Measurements from ENCODE around the gene PUS3. TPM values are rescaled to one million over a fixed set of nuclear protein-coding genes. Genes with fewer than 3 reads are reported as not detected.

Gene PUS3
- total RNA-seq, 1 experiment from 2014 or later: 11.9 TPM

DNA sequence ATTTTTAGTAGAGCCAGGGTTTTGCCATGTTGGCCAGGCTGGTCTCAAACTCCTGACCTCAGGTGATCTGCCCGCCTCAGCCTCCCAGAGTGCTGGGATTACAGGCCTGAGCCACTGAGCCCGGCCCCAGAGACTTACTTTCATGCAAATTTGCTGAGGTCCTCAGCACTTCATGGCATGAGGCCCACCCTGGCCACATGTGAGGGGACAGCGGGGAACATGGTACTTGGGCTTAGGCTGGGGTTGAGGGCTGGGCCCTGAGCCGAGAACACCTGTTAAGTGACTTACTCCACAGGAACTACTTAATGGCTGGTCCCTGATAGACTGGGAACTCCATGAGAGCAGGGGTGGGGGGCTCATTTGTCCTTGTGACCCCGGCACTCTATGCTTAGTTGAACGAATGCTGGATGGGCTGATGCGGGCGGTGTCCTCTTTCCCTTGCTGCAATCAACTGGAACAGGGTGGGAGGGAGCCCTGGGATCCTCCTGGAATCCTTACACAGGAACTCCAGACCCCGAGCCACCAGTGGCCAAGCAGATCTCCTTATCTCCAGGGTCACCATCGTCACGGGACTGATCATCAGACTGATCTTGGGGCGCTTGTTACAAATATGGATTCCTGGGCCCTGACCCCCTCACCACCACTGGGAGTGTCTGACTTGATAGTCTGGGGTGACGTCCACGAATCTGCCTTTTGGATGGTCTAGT, 43.9 kb upstream of the PUS3 start (continued):
- TF ChIP-seq REST (IDR thresholded peaks at IDR 0.05; ENCODE audit: low read depth) (no peak), ELF1 (IDR thresholded peaks at IDR 0.05; ENCODE audit: borderline replicate concordance, low read depth) (no peak), TCF7L2 (IDR thresholded peaks at IDR 0.05; ENCODE audit: borderline replicate concordance, extremely low read depth, insufficient read depth, insufficient read length) (no peak)

GRCh38 chr11:125945797-125946520, 43.0 kb upstream of the PUS3 start, which contains the start of gene VSIG10L2:
Gene VSIG10L2 (plus strand): TSS chr11:125946044. CDS start chr11:125946056, 12 bp downstream.
- Histone ChIP-seq H4K20me1 (ENCODE audit: insufficient read depth) (no peaks in the 10 kb centered on the region), H3K9me2 (ENCODE audit: insufficient read depth) (no peaks in the 10 kb centered on the region), H2AFZ (ENCODE audit: low read depth, low read length, poor library complexity, severe bottlenecking) (no peak within 1 kb of the TSS), H3K27ac (ENCODE audit: low read depth, low read length) (no peak within 1 kb of the TSS), H3K9ac (ENCODE audit: low read length) (no peak within 1 kb of the TSS), H3K27me3 (ENCODE audit: insufficient read depth, low read length) (no peaks in the 10 kb centered on the region), H3K36me3 (ENCODE audit: control insufficient read depth in 1 of 2, insufficient read depth in 2 of 2, low read length in 2 of 2) (no peaks in the 10 kb centered on the region), H3K9me3 (ENCODE audit: control insufficient read depth in 1 of 2, insufficient read depth in 1 of 2, low read depth in 1 of 2, low read length in 2 of 2) (no peaks in the 10 kb centered on the region), H3K79me2 (ENCODE audit: insufficient read depth, low read length) (no peaks in the 10 kb centered on the region), H3K4me1 (ENCODE audit: control insufficient read depth in 1 of 2, insufficient read depth in 2 of 2, low read length in 2 of 2) (peaks cover 7 to 16% of the 10 kb centered on the region in 2 experiments), H3K4me3 (replicated peaks in 1 of 2; ENCODE audit: low read depth in 1 of 2, low read length in 2 of 2) (no peak within 1 kb of the TSS), H3K4me2 (ENCODE audit: low read length) (peak within 1 kb of the TSS; percentile 36)
- no TSS peak for BruUV-seq (replicated peaks)
- ChIA-PET POLR2A (no interaction called here), RAD21 (ENCODE audit: low non-redundant PET in 1 of 2, low total read pairs in 2 of 2, uncharacterized antibody in 2 of 2, unreplicated experiment in 2 of 2) (no interaction called here), CTCF (interaction anchor here (0.9 kb wide), 1 partner anchor 10 kb away, joined by 3 read pairs; no protein-coding TSS in a partner anchor)
- TF ChIP-seq CBX3 (IDR thresholded peaks at IDR 0.05; ENCODE audit: low read depth) (no peak), FOSL1 (IDR thresholded peaks at IDR 0.05; ENCODE audit: low read depth) (peak; percentile 31; the same call in 1 of the 2 replicates), ELF1 (IDR thresholded peaks at IDR 0.05; ENCODE audit: borderline replicate concordance, low read depth) (no peak), YY1 (IDR thresholded peaks at IDR 0.05; ENCODE audit: extremely low read depth, insufficient replicate concordance, low read depth, low read length) (no peak), SP1 (IDR thresholded peaks at IDR 0.05; ENCODE audit: low read depth) (no peak; the same call in 1 of the 2 replicates)
- DNase-seq (ENCODE audit: low read depth, low spot score) (no peak), ATAC-seq (no peak)
- intact Hi-C loops (cut with micrococcal nuclease): no loop called here

All from HCT116 (cell line).